NCI-H524 treated with DMSO at 0.1 percent for 48 hours (cell line): ENCODE data around the gene UGT1A10.
"Not testable (repeated sequence)": the region's sequence is repeated elsewhere in the genome, so short reads cannot be mapped to it uniquely, and the experiment has no call there.

Experiments used
- DNase-seq: peaks from one replicate; lab custom pipeline; 2025; lab: John Stamatoyannopoulos, UW

Gene UGT1A10

DNA sequence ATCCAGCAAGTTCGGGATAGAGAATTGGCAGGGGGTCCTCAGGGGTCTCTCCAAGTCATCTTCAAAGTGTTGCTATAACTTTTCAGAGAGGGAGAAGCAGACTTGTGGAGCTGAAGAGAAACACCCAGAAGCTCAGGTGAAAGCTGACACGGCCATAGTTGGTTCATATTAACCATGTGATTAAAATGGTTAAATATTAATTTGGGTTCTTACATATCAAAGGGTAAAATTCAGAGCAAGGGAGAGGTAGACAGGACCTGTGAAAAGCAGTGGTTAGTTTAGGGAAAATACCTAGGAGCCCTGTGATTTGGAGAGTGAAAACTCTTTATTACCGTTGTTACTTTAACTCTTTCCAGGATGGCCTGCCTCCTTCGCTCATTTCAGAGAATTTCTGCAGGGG is 56.4 kb downstream of the UGT1A10 start, which contains the start of gene UGT1A6:
TSS of gene UGT1A6 (plus strand) at position 243 of the 400 bp plus-strand sequence. CDS start at position 358, 115 bp downstream.
- DNase-seq, result no peak

DNA sequence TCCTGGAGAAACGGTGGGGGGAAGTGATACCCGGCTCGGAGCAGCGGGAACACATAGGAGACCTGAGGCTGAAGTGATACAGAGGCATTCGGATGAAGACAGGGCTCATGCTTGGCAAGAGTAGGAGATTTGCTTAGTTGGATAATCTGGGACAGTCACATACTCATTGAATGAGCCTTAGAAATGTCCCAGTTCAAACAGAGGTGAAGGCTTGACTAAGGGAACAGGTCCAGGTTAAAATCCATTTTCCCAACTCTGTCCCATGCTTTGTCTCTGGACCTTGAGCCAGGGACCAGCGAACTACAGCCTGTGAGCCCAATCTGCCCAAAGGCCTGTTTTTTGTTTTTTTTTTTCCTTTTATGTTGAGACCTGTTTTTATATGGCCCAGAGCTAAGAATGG is 57.7 kb downstream of the UGT1A10 start:
- no peak for DNase-seq

DNA sequence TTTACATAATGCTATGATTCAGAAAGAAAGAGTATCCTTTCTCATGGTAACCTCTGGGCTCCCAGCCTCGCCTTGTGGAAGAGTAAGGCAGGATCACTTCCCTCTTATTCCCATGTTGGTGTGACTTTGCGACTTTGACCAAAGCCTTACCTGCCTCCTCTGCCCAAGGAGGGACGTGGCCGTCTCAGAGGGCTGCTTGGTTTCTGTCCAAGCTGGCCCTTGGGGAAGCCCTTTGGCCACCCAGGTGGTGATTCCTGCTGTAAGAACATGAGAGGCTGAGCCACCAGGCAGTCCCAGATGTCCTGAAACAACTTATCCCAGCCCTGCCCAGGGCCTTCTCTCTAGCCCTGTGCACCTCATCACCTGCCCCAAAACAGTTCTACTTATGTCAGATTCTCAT is 62.5 kb downstream of the UGT1A10 start:
- DNase-seq, result no peak

DNA sequence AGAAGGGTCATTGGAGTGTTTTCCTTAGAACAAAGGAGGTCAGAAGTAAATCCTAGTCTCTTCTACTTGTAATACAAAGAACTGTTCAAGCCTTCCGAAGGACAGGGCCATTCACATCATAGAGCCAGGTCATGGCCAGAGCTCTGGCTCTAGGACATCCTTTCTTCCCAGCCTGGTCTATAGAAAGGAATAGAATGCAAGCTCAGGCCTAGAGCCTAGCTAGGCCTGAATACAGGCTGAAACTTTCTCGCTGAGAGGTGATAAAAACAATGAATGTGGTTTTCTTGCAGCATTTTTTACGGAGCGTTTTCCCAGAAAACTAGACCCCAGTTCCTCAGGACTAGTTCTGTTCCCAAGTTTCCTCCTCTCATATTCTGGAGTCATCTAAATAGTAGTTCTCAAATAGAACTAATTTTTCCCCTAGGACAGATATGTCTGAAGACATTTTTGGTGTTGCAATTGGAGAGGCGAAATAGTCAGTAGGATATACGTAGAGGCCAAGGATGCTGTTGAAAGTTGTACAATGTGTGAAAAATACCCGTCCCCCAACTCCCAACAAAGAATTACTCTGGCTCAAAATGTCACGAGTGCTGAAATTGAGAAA is 63.3 kb downstream of the UGT1A10 start:
- DNase-seq, result no peak

DNA sequence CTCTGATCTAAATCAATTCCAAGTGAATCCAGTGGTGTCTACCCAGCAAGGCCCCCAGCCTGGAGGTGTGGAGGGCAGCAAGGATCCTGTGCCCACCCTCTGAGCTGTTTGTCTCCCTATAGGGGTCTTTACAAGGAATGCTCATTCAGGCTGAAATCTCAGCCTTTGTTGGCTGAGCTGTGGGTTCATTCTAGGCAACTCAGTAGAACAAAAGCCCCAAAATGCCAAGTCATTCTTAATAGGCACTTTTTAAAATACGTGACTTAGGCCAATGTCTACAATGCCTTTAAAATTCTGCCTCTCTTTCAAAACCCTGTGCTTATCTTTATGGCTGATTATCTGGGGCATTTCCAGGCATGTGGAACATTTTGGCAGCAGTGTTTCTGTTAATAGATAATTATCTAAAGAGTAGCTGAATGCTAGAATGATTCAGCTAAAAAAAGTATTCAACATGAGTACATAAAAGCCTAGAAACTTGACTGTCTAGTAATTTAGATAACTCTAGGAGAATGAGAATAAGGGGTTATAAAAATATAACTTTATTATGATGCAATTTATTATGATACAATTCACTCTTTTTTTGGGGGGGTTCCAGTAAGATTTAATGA is 63.9 kb downstream of the UGT1A10 start:
- no peak for DNase-seq

DNA sequence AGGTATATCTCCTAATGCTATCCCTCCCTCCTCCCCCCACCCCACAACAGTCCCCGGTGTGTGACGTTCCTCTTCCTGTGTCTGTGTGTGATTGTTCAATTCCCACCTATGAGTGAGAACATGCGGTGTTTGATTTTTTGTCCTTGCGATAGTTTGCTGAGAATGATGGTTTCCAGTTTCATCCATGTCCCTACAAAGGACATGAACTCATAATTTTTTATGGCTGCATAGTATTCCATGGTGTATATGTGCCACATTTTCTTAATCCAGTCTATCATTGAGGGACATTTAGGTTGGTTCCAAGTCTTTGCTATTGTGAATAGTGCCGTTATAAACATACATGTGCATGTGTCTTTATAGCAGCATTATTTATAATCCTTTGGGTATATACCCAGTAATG is 64.6 kb downstream of the UGT1A10 start:
- not testable (repeated sequence) for DNase-seq

DNA sequence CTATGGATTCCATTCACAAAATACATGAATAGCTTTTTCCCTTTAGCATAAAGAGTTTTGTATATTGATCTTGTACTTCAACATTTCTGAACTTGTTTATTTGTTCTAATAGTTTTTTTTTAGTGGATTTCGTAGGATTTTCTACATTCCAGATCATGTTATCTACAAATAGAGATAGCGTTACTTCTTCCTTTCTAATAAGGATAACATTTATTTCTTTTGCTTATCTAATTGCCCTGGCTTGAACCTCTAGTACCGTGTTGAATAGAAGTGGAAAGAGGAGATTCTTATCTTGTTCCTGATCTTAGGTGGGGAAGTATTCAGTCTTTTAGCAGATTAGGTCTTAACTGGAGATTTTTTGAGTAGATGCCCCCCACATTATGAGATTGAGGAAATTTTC is 66.0 kb downstream of the UGT1A10 start:
- no peak for DNase-seq

DNA sequence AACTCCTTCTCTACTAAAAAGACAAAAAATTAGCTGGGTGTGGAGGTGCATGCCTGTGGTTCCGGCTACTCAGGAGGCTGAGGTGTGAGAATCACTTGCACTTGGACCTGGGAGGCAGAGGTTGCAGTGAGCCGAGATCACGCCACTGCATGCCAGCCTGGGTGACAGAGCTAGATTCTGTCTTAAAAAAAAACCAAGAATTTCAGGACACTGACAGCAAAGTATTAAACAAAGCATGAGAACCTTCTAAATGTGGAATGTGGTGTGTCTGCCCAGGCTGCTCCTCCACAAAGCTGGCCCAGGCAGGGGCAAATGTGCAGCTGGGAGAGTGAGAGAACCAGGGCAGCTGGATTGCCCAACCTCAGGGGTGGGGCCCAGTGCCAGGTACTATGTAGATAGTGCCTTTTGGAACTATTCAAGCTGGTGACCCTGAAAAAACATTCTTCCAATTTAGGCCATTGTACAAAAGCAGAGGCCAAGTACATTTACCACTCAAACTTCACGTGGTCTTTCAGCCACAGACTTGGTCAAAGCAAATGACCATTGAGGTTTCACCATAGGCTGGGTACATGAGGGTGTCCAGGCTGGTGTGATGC is 69.8 kb downstream of the UGT1A10 start:
- DNase-seq, result no peak

DNA sequence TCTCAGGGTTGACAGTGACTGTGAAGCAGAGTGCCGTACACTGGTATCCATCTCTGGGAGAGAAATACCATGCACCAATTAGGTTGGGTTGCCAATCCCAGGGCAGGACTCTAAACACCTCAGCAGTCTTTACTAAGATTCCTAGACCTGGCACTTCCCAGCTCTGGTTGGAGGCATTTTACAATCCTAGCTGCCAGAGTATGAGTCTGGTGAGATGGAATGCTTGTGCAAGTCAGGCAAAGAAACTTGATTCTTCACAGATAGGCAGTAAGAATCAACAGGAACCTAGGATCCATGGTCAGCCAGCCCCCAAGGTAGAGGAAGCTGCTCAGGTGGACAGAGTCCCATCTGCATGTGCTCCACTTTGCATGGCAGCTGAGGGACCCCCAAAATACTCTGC is 70.5 kb downstream of the UGT1A10 start:
- DNase-seq, result no peak

DNA sequence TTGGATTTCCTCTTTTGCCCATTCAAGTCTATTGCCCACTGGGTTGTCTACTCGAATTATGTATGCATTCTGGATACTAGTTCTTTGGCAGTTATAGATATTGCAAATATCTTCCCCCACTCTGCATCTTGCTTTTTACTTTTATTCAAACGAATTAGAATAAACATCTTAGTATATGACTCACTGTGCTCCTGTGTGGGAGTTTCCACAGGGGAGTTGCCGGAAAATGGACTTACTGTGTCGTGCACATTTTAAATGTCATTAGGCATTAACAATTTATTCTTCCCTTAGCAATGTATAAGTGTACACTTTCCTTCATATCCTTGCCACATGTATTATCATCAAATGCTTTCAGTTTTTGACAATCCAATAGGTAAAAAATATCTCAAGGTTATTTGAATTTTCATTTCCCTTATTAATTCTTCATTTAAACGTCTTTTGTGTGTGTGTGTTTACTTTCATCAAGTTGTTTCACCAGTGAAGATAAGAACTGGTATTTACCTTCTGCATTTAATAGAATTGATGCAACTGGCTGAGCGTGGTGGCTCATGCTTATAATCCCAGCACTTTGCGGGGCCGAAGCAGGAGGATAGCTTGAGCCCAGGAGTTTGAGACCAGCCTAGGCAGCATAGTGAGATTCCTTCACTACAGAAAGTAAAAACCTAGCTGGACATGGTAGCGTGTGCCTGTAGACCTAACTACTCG is 71.8 kb downstream of the UGT1A10 start:
- no peak for DNase-seq

DNA sequence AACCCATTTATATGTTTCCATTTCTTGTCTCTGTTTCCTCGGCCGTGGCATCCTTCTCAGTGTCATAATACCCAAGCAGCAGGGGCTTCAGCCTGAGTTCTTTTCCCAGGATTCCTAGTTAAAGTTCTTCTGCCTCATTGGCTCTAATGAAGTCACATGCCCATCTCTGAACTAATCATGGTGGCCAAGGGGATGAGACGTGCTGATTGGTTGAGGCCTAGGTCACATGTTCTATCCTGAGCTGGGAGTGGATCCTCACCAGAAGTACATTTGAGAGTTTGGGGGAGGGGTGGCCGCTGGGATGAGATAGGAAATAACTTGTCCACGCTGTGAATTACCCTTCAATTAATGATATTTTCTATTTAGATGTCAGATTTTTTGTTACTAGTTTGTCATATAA is 72.7 kb downstream of the UGT1A10 start:
- DNase-seq, result no peak

DNA sequence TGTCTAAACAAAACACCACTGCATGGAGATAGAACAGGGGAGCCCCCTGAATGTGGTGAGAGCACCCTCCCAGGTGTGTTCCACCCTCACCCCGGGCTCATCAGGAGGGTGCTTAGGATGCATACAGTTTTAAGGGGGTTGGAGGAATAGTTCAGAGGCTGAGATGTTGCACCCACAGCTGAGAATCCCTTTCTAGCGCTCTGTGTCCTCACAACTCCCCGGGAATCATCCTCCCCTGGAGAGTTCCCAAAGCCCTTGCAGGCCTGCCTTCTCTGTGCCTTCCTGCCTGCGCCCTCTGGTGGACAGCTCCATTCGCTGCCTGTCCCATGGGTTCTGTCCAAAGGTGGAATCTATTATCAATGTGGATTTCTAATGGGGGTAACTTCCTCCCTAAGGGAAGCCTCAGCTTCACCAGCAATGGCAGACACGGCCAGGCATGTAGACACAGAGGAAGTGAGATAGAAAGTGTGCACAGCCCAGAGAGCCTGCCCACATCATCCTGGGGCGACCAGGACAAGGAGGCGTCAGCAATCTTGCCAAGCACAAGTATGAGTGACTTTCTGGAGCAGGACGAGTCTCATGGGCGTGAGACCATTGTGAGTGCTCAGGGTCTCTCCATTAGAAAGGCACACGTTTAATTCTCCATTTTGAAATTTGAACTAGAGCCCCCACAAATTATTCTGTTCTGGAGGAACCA is 75.2 kb downstream of the UGT1A10 start:
- no peak for DNase-seq

DNA sequence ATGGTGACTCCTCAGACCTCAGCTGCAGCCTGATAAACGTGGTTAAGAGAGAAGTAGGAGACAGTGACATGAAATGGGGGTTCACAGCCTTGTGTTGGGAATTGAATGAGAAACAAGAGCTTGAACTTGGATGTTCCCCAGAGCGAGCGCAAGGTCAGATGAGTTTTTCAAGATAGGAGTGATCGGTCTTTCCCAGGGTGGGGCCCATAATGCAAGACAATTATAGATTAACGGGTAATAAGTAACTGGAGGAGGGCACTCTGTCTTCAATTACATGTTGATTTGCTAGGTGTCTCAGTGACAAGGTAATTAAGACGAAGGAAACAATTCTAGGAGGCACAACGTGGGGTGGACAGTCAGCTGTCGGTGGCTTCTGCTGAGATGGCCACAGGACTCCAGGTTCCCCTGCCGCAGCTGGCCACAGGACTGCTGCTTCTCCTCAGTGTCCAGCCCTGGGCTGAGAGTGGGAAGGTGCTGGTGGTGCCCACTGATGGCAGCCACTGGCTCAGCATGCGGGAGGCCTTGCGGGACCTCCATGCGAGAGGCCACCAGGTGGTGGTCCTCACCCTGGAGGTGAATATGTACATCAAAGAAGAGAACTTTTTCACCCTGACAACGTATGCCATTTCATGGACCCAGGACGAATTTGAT is 76.5 kb downstream of the UGT1A10 start, which contains the start of gene UGT1A5:
TSS of gene UGT1A5 (plus strand) at position 297 of the 651 bp plus-strand sequence. CDS start at position 382, 85 bp downstream.
- no peak for DNase-seq

DNA sequence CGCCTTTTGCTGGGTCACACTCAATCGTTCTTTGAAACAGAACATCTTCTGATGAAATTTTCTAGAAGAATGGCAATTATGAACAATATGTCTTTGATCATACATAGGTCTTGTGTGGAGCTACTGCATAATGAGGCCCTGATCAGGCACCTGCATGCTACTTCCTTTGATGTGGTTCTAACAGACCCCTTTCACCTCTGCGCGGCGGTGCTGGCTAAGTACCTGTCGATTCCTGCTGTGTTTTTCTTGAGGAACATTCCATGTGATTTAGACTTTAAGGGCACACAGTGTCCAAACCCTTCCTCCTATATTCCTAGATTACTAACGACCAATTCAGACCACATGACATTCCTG is 77.0 kb downstream of the UGT1A10 start:
- DNase-seq, result no peak

DNA sequence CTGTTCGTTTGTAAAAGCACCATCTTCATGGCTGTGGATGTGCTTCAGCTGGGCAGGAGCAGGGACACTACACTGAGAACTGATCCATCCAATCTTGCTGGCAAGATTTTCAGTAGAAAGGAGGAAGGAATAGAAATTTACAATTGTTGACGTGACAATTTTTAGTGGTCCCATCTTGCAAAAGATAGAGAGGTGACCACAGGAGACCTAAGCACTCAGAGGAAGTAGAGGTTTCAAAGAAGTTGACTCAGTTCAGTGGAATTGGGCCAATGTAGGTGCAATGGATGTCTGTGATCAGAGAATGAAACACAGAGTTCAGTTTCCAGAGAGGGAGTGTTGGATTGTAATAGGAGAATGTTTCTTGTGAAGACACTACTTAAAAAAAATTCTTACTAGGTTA is 77.9 kb downstream of the UGT1A10 start:
- no peak for DNase-seq

DNA sequence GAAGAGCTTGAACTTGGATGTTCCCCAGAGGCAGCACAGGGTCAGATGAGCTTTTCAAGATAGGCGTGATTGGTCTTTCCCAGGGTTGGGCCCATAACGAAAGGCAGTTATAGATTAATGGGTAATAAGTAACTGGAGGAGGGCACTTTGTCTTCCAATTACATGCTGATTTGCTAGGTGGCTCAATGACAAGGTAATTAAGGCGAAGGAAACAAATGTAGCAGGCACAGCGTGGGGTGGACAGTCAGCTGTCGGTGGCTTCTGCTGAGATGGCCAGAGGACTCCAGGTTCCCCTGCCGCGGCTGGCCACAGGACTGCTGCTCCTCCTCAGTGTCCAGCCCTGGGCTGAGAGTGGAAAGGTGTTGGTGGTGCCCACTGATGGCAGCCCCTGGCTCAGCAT is 82.3 kb downstream of the UGT1A10 start, which contains the start of gene UGT1A4:
TSS of gene UGT1A4 (plus strand) at position 185 of the 400 bp plus-strand sequence. CDS start at position 270, 85 bp downstream.
- DNase-seq, result no peak

DNA sequence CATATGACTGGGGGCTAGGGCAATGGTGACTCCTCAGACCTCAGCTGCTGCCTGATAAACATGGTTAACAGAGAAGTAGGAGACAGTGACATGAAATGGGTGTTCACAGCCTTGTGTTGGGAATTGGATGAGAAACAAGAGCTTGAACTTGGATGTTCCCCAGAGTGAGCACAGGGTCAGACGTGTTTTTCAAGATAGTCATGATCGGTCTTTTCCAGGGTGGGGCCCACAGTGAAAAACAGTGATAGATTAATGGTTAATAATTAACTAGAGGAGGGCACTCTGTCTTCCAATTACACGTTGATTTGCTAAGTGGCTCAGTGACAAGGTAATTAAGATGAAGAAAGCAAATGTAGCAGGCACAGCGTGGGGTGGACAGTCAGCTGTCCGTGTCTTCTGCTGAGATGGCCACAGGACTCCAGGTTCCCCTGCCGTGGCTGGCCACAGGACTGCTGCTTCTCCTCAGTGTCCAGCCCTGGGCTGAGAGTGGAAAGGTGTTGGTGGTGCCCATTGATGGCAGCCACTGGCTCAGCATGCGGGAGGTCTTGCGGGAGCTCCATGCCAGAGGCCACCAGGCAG is 92.6 kb downstream of the UGT1A10 start, which contains the start of gene UGT1A3:
TSS of gene UGT1A3 (plus strand) at position 320 of the 579 bp plus-strand sequence. CDS start at position 405, 85 bp downstream.
- no peak for DNase-seq

DNA sequence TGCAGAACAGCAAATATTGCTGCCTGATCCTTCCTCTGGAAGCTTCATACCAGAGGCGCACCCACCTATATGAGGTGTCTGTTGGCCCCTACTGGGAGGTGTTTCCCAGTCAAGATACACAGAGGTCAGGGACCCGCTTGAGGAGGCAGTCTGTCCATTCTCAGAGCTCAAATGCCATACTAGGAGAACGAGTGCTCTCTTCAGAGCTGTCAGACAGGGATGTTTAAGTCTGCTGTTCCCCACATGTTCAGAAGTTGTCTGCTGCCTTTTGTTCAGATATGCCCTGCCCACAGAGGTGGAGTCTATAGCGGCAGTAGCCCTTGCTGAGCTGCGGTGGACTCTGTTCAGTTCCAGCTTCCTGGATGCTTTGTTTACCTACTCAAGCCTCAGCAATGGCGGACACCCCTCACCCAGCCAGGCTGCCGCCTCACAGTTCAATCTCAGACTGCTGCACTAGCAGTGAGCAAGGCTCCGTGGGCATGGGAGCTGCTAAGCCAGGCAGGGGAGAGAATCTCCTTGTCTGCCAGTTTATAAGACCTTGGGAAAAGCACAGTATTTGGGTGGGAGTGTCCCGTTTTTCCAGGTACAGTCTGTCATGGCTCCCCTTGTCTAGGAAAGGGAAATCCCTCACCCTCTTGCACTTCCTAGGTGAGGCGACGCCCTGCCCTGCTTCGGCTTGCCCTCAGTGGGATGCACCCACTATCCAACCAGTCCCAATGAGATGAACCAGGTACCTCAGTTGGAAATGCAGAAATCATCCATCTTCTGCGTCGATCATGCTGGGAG is 100.8 kb downstream of the UGT1A10 start:
- not testable (repeated sequence) for DNase-seq

DNA sequence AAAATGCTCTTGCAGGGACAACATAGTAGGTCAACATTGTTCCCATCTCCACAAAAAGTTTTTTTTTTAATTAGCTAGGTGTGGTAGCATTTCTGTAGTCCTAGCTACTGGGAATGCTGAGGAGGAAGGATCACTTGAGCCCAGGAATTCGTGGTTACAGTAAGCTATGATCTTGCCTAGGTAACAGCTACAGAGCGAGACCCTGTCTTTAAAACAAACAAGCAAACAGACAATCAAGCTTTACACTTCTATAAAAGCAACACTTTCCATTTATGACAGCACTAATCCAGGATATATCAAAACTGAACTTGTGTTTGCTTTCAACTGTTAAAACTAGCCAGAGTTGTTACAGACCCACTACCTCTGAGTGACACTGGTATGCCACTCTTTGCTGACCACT is 104.6 kb downstream of the UGT1A10 start:
- DNase-seq, result no peak
